ENCODE measurements around the gene LRFN4.

Gene LRFN4

DNA sequence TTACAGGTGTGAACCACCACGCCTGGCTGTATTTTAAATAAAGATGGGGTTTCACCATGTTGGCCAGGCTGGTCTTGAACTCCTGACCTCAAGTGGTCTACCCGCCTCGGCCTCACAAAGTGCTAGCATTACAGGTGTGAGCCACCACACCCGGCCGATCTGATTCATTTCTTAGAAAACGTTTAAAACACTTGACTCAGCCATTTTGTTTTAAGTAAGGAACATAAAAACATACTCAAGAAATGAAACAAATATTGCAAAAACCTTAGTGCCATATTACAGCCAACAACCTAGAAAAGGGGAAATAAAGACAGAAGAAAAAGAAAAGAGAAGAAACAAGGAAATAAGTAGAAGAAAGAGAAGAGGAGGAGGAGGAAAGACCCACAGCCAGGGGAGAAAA, 17.4 kb downstream of the LRFN4 start:
- DNase-seq, result no peak

DNA sequence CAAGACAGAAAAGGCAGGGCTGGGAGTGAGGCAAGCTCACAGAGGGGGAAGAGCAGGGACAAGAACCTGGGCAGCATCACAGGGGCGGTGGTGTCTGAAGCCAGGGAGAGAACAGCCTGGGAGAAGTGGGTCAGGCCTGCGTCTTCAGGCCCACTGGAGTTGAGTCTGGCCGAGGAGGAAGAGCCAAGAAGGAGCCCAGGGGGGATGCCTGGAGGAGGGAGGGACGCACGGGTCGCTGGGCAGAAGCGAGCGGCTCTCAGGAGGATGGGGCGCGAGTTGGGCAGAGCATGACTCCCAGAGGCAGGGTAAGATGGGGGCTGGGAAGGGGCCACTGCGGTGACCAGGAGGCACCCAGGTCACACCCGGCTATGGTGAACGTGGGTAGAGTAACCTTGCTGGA, 18.5 kb downstream of the LRFN4 start:
- no peak for DNase-seq

- no peak for DNase-seq
These were observed 20.9 kb downstream of the LRFN4 start for GRCh38 chr11:66877588-66878385.

DNA sequence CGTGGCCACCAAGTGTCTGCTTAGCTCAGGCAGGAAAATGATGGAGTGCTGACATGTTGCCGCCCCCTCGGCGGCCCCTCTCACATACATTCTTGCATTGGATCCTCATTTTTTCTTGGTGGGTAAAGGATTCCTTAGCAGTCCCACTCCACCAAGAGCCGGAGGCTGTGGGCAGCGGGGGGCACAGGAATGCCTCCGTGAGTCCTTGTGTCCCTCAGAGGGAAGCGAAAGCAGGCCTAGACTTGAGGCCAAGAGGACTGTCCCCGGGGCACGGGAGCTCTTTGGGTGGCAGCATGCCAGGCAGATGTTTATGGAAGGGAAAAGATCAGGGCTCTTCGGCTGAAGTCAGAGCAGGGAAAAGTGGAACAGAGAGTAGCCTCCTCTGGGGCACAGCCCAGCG, 21.6 kb downstream of the LRFN4 start:
- DNase-seq, result no peak

GRCh38 chr11:66879000-66879399, 22.1 kb downstream of the LRFN4 start:
- no peak for DNase-seq

DNA sequence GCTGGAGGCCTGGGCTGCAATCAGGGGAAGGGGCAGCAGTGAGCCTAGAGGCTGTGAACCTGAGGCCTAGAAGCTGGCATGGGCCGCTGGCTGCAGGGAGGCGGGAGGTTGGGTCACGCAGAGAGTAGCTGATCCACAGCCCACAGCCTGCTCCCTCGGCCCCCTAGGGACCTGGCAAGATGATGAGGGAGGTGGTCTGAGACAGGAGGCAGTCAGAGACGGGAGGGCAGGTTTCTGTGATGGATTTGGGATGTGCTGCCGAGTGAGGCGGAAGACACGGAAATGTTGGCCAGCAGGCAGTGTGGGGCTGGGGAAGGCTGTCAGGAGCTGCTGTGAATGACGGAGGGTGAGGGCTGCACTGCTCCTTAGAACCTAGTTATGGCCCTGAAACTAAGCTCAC, 22.7 kb downstream of the LRFN4 start:
- no peak for DNase-seq

DNA sequence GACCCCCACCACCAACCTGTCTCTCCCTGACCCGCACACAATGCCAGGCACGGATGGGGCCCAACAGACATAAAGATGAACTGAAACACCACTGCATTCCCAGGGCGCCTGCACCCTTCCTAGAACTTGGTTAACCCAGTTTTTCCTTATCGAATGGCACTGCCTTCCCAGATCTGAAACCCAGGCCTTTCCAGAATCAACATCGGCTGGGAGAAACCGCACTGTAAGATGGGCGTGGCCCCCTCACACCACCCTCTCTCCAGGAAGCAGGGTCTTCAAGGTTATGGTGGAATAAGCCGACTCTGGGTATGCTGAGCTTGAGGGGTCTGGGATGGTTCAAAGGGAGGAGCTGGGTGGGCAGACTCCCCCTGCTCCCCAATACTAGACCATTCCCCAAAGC, 23.1 kb downstream of the LRFN4 start:
- DNase-seq, result no peak

GRCh38 chr11:66880496-66881450, 23.9 kb downstream of the LRFN4 start:
- DNase-seq, result no peak

GRCh38 chr11:66881451-66881835, 24.6 kb downstream of the LRFN4 start:
- no peak for DNase-seq

- DNase-seq, result no peak
These were observed 25.1 kb downstream of the LRFN4 start for GRCh38 chr11:66881927-66882452.

DNA sequence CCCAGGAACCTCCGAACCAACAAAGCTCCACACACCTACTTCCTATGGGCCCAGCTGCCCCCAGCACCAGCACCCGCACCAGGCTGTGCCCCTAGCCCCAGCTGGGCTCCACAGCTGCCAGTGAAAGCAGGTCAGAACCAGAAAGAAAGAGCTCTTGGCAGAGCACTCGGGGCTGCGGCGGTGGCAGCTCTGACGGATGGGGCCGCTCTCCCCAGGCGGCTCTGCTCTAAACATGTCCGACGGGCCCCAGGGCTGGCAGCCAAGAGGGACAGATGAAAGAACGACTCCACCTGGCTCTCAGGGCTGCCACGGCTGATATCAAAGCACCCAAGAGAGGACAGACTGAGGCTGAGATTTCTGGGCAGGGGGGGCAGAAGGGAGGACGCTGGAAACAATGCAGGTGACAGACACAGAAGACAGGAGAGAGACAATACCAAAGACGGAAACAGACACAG, 25.7 kb downstream of the LRFN4 start:
- DNase-seq, result no peak

DNA sequence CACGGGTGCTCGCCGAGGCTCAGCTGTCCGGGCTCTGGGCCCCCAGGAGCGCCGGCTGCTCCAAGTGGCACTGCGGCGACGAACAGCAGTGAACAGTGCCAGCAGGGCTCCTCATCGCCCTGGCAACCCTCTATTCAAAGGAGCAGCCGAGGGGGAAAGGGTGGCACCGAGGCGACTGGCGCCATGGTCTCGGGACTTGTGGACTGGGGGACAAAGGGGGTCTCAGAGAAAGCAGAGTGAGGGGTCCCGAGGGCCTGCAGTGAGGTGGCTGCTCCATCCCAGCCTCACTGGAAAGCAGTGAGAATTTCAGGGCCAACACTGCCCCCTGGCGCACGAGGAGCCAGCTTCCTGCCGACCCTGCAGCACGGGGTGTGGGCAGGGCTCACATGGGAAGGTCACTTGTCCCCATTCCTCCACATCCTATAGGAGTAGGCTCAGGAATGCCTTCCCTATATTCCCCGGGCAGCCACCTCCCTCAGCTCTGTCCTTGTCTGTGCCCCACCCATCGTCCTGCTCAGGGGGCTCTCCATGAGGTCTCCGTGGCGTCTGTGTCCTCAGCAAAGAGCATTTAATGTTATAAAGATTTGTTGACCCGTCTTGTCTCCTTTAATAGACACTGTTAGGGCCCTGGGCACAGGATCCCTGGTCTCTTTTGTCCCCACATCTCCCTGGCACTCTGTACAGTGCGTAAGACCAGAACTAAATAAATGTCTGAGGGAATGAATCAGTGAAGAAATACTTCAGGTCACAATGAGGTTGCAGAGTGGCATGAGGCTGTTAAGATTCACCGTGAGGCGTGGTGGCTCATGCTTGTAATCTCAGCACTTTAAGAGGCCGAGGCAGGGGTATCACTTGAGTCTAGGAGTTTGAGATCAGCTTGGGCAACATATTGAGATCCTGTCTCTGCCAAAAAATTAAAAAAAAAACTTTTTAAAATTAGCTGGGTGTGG, 26.4 kb downstream of the LRFN4 start:
- peak; percentile 63 for DNase-seq

GRCh38 chr11:66884443-66884842, 27.6 kb downstream of the LRFN4 start:
- DNase-seq, result no peak

DNA sequence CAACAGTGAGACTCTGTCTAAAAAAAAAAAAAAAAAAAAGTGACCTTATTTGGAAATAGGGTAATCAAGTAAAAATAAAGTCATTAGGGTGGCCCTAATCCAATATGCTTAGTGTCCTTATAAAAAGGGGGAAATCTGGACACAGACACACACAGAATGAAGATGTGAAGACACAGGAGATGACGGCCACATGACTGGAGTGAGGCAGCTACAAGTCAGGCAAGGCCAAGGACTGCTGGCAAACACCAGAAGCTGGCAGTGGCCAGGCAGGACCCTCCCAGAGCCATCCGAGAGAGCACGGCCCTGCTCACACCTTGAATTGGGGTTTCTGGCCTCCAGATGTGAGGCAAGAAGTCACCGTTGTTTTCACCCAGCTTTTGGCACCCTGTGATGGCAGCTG, 28.6 kb downstream of the LRFN4 start:
- no peak for DNase-seq

GRCh38 chr11:66885950-66886440, 29.1 kb downstream of the LRFN4 start:
- no peak for DNase-seq

DNA sequence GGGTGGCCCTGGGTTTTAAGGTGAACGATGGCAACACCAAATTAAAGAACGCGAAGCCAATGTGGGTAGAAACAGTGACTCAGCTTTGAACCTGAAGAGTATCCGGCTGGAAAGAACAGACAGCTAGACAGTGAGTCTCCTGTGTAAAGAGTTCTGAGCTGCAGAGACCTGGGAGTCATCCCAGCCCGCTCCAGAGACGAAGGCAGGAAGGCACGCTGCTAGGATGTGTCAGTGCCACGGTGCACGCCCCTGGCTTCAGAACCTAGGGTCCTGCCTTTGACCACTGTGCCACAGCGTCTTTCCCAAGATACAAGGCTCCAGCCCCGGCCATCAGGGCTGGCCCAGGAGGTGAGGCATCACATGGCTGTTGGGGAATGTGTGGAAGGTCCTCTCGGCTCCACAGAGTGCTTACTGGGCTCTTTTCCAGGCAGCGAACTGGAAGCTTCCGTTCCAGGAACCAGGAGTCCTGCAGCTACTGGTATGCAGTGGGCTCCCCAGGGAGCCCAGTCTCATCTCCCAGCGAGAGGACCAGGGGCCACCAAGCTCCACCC, 29.9 kb downstream of the LRFN4 start:
- peak; percentile 35 for DNase-seq

GRCh38 chr11:66887526-66887925, 30.7 kb downstream of the LRFN4 start:
- DNase-seq, result no peak

DNA sequence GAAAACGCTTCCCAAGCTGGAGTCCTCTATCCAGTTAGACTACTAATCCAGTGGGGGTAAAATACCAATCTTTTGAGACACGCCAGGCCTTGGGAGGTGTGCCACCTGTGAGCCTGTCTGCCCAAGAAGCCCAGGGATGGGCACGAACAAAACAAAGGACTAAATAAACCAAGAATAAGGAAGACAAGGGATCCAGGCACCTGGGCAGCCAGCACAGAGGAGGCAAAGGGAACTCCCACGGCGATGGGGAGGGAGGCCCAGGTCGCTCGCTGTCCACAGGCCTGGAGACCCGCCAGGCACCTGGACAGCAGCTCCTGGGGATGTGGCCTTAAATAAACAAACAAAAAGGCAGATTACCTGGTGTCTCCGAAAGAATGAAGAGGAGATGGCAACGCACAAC, 31.4 kb downstream of the LRFN4 start:
- no peak for DNase-seq

DNA sequence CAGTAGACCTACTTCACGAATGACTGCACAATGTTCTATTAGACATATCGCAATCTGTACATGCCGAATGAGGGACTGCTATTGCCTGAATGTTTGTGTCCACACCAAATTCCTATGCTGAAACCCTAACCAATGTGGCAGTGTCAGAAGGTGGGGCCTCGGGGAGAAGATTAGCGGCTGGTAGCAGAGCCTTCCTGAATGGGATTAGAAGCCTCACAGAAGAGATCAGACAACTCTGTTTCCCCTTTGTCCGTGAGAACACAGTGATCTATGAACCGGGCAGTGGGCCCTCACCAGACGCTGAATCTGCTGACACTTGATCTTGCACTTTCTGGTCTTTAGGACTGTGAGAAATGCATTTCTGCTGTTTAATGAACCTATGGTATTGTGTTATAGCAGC, 33.1 kb downstream of the LRFN4 start:
- no peak for DNase-seq

GRCh38 chr11:66891851-66892660, 35.2 kb downstream of the LRFN4 start:
- peak; percentile 93 for DNase-seq

- no peak for DNase-seq
These were observed 36.0 kb downstream of the LRFN4 start for GRCh38 chr11:66892911-66893310.

Data from fibroblast of skin of right biceps (primary cell).